ENCODE data around the gene SVIL.
"Not testable (repeated sequence)": the region's sequence is repeated elsewhere in the genome, so short reads cannot be mapped to it uniquely, and the experiment has no call there.

SVIL gene

DNA sequence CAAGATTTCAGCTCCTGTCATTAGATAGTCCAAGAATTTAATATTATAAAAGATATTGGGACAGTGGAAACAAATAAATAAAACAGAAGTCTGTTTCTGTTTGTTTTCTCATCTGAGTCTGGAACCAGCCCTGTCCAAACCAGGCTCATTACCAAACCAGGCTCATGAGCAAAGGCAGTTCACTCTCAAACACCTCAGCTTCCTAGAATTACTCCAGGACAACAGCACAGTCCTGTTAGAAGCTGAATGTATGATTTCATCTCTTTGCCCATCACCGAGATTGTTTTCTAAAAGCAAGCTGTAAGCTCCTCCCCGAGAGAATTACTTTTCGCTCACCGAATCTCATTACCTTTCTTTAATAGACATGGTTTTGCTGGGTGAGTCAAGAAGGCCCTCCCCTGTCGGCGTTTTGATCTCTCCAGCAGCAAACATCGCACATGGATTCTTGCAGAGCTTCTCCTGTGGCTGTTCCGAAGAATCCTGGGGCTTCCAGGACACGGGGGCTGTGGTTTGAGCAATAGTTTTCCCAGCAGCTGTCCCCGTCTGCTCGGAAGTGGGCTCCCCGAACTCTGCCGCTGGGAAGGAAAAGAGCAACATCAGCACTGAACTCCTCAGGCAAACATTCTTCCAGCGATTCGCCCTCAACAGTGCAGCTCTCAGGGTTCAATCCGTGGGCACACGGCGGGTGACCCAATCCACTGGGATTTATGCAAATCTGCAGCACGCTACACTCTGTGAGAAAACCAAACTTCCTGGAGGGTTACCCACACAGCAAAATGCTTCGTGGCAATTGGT, 112.5 kb downstream of the SVIL start:
- peaks cover 99% of the 10 kb centered on the region for H3K36me3 ChIP-seq
- no peaks in the 10 kb centered on the region for H3K27me3 ChIP-seq
- TF ChIP-seq CTCF (IDR thresholded peaks at IDR 0.05): no peak
- no peaks in the 10 kb centered on the region for H3K9me3 ChIP-seq
- no peak overlapping the region for H3K4me3 ChIP-seq (ENCODE audit: low read depth in 1 of 2, low read length in 1 of 2)
- no peak overlapping the region for H3K27ac ChIP-seq
- H3K4me1 ChIP-seq (ENCODE audit: control insufficient read depth in 1 of 2, insufficient read depth in 1 of 2, low read depth in 1 of 2, low read length in 1 of 2): no peaks in the 10 kb centered on the region

GRCh38 chr10:29519659-29520058, 115.1 kb downstream of the SVIL start:
- Histone ChIP-seq H3K27me3 (no peaks in the 10 kb centered on the region), H3K4me3 (ENCODE audit: low read depth in 1 of 2, low read length in 1 of 2) (no peak overlapping the region), H3K36me3 (peaks cover 99% of the 10 kb centered on the region), H3K4me1 (ENCODE audit: control insufficient read depth in 1 of 2, insufficient read depth in 1 of 2, low read depth in 1 of 2, low read length in 1 of 2) (no peaks in the 10 kb centered on the region), H3K27ac (no peak overlapping the region), H3K9me3 (no peaks in the 10 kb centered on the region)
- TF ChIP-seq CTCF (IDR thresholded peaks at IDR 0.05): no peak

GRCh38 chr10:29517352-29517923, 117.3 kb downstream of the SVIL start:
- TF ChIP-seq CTCF (IDR thresholded peaks at IDR 0.05): no peak
- Histone ChIP-seq H3K9me3 (no peaks in the 10 kb centered on the region), H3K27me3 (no peaks in the 10 kb centered on the region), H3K4me3 (ENCODE audit: low read depth in 1 of 2, low read length in 1 of 2) (no peak overlapping the region), H3K27ac (no peak overlapping the region), H3K36me3 (peaks cover 94% of the 10 kb centered on the region), H3K4me1 (ENCODE audit: control insufficient read depth in 1 of 2, insufficient read depth in 1 of 2, low read depth in 1 of 2, low read length in 1 of 2) (no peaks in the 10 kb centered on the region)

DNA sequence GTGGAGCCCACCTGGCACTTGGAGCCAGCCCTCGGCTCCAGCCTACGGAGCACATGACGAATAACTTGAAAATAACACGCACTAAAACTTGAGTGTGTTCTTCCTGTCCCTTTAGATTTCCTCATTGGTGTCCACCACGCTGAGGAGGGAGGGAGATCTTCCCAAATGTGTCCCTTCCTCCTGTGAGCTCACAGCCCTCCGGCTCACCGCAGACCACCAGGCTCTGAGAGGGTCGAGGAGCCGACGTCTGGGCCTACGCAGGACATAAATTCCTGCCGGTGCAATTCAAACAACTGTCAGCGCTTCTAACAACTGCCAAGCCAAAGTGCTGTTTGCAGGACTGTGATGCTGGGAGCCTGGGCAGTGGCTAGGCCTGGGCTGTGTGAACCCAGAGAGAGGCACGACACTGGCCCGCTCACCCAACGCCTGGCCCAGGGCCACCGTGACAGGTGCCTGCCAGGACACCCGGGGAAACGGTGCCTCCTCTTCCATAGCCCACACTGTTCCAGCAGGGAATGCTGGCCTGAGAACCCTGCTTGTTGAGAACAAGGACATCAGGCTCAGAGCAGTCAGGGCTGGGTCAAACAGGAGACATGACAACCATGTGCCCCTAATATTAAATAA, 118.3 kb downstream of the SVIL start:
- H3K4me3 ChIP-seq (ENCODE audit: low read depth in 1 of 2, low read length in 1 of 2); H3K27me3 ChIP-seq; H3K4me1 ChIP-seq (ENCODE audit: control insufficient read depth in 1 of 2, insufficient read depth in 1 of 2, low read depth in 1 of 2, low read length in 1 of 2); H3K27ac ChIP-seq; H3K9me3 ChIP-seq: not testable (repeated sequence)
- H3K36me3 ChIP-seq: peaks cover 94% of the 10 kb centered on the region

GRCh38 chr10:29515879-29516278, 118.9 kb downstream of the SVIL start:
- not testable (repeated sequence) for H3K27me3 ChIP-seq; H3K4me3 ChIP-seq (ENCODE audit: low read depth in 1 of 2, low read length in 1 of 2); H3K27ac ChIP-seq; H3K4me1 ChIP-seq (ENCODE audit: control insufficient read depth in 1 of 2, insufficient read depth in 1 of 2, low read depth in 1 of 2, low read length in 1 of 2); H3K9me3 ChIP-seq
- peaks cover 90% of the 10 kb centered on the region for H3K36me3 ChIP-seq

- H3K4me3 ChIP-seq (ENCODE audit: low read depth in 1 of 2, low read length in 1 of 2); H3K27ac ChIP-seq; H3K4me1 ChIP-seq (ENCODE audit: control insufficient read depth in 1 of 2, insufficient read depth in 1 of 2, low read depth in 1 of 2, low read length in 1 of 2); H3K9me3 ChIP-seq; H3K27me3 ChIP-seq: not testable (repeated sequence)
- H3K36me3 ChIP-seq: peaks cover 84% of the 10 kb centered on the region
These were observed 119.7 kb downstream of the SVIL start for GRCh38 chr10:29515104-29515503.

- H3K27me3 ChIP-seq: no peaks in the 10 kb centered on the region
- H3K9me3 ChIP-seq: no peaks in the 10 kb centered on the region
- H3K36me3 ChIP-seq: peaks cover 84% of the 10 kb centered on the region
- H3K4me1 ChIP-seq (ENCODE audit: control insufficient read depth in 1 of 2, insufficient read depth in 1 of 2, low read depth in 1 of 2, low read length in 1 of 2): no peaks in the 10 kb centered on the region
- no peak overlapping the region for H3K4me3 ChIP-seq (ENCODE audit: low read depth in 1 of 2, low read length in 1 of 2)
- TF ChIP-seq CTCF (IDR thresholded peaks at IDR 0.05): no peak
- H3K27ac ChIP-seq: no peak overlapping the region
These were observed 120.5 kb downstream of the SVIL start for GRCh38 chr10:29514306-29514705.
